GM21515 (cell line): ENCODE measurements around the gene IFNL3.

Experiments used
- ATAC-seq: cut with Tn5 transposase; IDR thresholded peaks from one replicate; pipeline ENCODE4 v1.9.1; 2021; ENCODE audit not compliant: unreplicated experiment

IFNL3 gene

DNA sequence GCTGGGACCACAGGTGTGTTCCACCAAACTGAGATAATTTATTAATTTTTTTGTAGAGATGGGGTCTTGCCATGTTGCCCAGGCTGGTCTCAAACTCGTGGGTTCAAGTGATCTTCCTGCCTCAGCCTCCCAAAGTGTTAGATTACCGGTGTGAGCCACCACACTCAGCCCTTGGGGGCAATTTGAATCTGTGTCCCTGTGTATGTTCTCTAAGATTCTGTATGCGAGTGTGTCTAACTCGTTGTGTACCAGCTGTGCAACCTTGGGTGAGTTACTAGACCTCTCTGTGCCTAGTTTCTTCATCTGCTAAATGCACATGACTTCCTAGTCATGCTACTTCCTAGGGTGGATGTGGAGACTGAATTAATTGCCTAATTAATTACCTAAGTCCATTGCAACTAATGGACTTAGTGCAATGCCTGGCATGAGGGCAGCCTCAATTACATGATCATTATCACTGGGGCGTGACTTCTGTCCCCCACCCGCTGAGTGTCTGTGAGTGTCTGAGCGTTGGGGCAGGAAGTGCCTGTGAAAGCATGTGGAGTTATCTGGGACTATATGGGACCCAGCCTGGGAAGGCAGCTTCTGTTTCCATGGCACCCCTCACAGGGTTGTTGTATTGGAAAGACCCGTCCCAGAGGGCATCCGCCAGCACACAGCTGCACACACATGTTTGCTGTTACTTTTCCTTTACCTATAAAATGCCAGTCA is 49.8 kb downstream of the IFNL3 start:
- ATAC-seq = no peak

- ATAC-seq = no peak
Measured at GRCh38 chr19:39193803-39194202, 51.0 kb downstream of the IFNL3 start.
